ENCODE results near the gene SLC35C1. TPM values are rescaled to one million over a fixed set of nuclear protein-coding genes. Genes with fewer than 3 reads are reported as not detected.

SLC35C1 gene
- total and polyA plus RNA-seq, 2 of the 13 experiments (the other 11 are each of a cell fraction or from before 2014, with no cell fraction given) = 2.9 to 7.0 TPM

- 0 out of 2 replicates have a peak, but pooled peaks have one; percentile 33 for TF ChIP-seq ZNF747 (CRISPR knock-in tag; IDR thresholded peaks at IDR 0.05; ENCODE audit: borderline replicate concordance)
- TF ChIP-seq SALL1 (CRISPR knock-in tag; IDR thresholded peaks at IDR 0.05) = peak; percentile 37; the same call in 1 of the 2 replicates
- no peak for TF ChIP-seq E2F2 (CRISPR knock-in tag; IDR thresholded peaks at IDR 0.05; ENCODE audit: borderline replicate concordance)
- no peak for TF ChIP-seq ELK4 (CRISPR knock-in tag; IDR thresholded peaks at IDR 0.05; ENCODE audit: borderline replicate concordance)
- 0 out of 2 replicates have a peak, but pooled peaks have one; percentile 33 for TF ChIP-seq ZNF143 (CRISPR knock-in tag; IDR thresholded peaks at IDR 0.05)
- TF ChIP-seq POGK (CRISPR knock-in tag; conservative IDR thresholded peaks at IDR 0.05) = 0 out of 2 replicates have a peak, but pooled peaks have one; percentile 43
- TF ChIP-seq SIX4 (CRISPR knock-in tag; IDR thresholded peaks at IDR 0.05) = no peak
- TF ChIP-seq CAMTA2 (CRISPR knock-in tag; IDR thresholded peaks at IDR 0.05; ENCODE audit: borderline replicate concordance) = no peak
- TF ChIP-seq ZNF574 (CRISPR knock-in tag; IDR thresholded peaks at IDR 0.05) = 0 out of 2 replicates have a peak, but pooled peaks have one; percentile 17
- TF ChIP-seq CTCF (CRISPR knock-in tag; IDR thresholded peaks at IDR 0.05) = 0 out of 2 replicates have a peak, but pooled peaks have one; percentile 7
- no peak for TF ChIP-seq FOXK2 (IDR thresholded peaks at IDR 0.05)
- 0 out of 2 replicates have a peak, but pooled peaks have one; percentile 8 for TF ChIP-seq SIN3A (IDR thresholded peaks at IDR 0.05; ENCODE audit: borderline replicate concordance, low read depth, low read length)
- 0 out of 2 replicates have a peak, but pooled peaks have one; percentile 12 for TF ChIP-seq PRMT3 (CRISPR knock-in tag; IDR thresholded peaks at IDR 0.05; ENCODE audit: borderline replicate concordance, low read depth)
- TF ChIP-seq SCMH1 (CRISPR knock-in tag; IDR thresholded peaks at IDR 0.05; ENCODE audit: borderline replicate concordance) = no peak
- no peak; the same call in 1 of the 2 replicates for TF ChIP-seq SP4 (CRISPR knock-in tag; IDR thresholded peaks at IDR 0.05)
- TF ChIP-seq DPF2 (CRISPR knock-in tag; IDR thresholded peaks at IDR 0.05; ENCODE audit: borderline replicate concordance, low read depth) = no peak
- TF ChIP-seq ZBTB7A (CRISPR knock-in tag; IDR thresholded peaks at IDR 0.05) = peak; percentile 42; the same call in 1 of the 2 replicates
- no peak for TF ChIP-seq NCOA1 (CRISPR knock-in tag; IDR thresholded peaks at IDR 0.05)
- no peak for TF ChIP-seq ZNF510 (CRISPR knock-in tag; IDR thresholded peaks at IDR 0.05; ENCODE audit: low read depth)
Measured at GRCh38 chr11:45806072-45806933, 1.4 kb downstream of the SLC35C1 start (continued).

Data from HepG2 (cell line).